Ascending aorta (tissue), 2 donors: ENCODE measurements around the gene VWC2L. TPM values are rescaled to one million over a fixed set of nuclear protein-coding genes. Genes with fewer than 3 reads are reported as not detected.

Experiments
- DNase-seq, 2 donors: peaks; one replicate each; pipeline ENCODE4 v3.0.0-alpha.2; 2019; ENCODE audit warnings: low spot score in 2 of 2
- H3K27ac ChIP-seq, 2 donors: fragments of 200-600 bp; sonication (generic); one replicate each; pipeline ENCODE4 v1.5.1; 2016 to 2017; ENCODE audit warnings: mild to moderate bottlenecking in 1 of 2
- H3K27me3 ChIP-seq: fragments of 200-600 bp; sonication (generic); one replicate; pipeline ENCODE4 v1.5.1; 2017
- H3K36me3 ChIP-seq, 2 donors: fragments of 200-600 bp; sonication (generic); one replicate each; pipeline ENCODE4 v1.5.1; 2016
- H3K4me1 ChIP-seq, 2 donors: fragments of 200-600 bp; sonication (generic); one replicate each; pipeline ENCODE4 v1.5.1; 2016 to 2017; ENCODE audit warnings: mild to moderate bottlenecking in 1 of 2
- H3K4me3 ChIP-seq, 2 donors: fragments of 200-600 bp; sonication (generic); one replicate each; pipeline ENCODE4 v1.5.1; 2016 to 2017; ENCODE audit warnings: mild to moderate bottlenecking in 1 of 2
- H3K9me3 ChIP-seq, 2 donors: fragments of 200-600 bp; sonication (generic); one replicate each; pipeline ENCODE4 v1.5.1; 2016
- intact Hi-C: fragments of 100-400 bp; cut with DNase I; formaldehyde crosslinking; loops from one replicate; pipeline ENCODE4 v1.15.1; 2023
- total RNA-seq: library from RNA; depleted of rRNA; stranded (reverse); fragments of >200 nt; gene quantifications from one replicate; pipeline ENCODE4 v1.1.0, GENCODE V29; 2016
- TF ChIP-seq, protein P1 (sequence below), 3 experiments: fragments of 200-600 bp in 2 of 3; fragments of 450-650 bp in 1 of 3; sonication (generic) in 2 of 3; IDR thresholded peaks; one replicate each; pipeline ENCODE4 v1.5.1; 2016 to 2019; ENCODE audit warnings: antibody characterized with exemption in 3 of 3, mild to moderate bottlenecking in 1 of 3, moderate library complexity in 1 of 3

Gene VWC2L
- total RNA-seq, 1 donor from 2014 or later = not detected

DNA sequence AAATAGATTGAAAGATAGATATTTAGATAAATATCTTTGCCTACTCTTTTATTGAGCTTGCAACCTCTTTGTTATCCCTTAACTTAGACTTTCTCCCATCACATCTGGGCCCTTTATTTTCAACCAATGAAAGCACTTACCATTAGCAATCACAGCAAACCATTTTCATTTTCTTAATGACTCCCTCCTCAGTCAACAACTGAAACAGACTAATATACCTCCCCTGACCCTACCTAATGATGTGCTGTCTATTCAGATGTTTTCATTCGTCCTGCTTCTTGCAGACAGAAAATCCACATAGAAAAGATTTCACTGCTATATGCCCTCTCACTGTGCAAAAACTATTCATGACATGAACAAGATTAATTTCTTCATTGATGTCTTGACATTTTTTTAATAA lies 154.4 kb downstream of the VWC2L start:
- no peak overlapping the region for H3K27ac ChIP-seq
- DNase-seq = no peak
- TF ChIP-seq, protein P1, sequence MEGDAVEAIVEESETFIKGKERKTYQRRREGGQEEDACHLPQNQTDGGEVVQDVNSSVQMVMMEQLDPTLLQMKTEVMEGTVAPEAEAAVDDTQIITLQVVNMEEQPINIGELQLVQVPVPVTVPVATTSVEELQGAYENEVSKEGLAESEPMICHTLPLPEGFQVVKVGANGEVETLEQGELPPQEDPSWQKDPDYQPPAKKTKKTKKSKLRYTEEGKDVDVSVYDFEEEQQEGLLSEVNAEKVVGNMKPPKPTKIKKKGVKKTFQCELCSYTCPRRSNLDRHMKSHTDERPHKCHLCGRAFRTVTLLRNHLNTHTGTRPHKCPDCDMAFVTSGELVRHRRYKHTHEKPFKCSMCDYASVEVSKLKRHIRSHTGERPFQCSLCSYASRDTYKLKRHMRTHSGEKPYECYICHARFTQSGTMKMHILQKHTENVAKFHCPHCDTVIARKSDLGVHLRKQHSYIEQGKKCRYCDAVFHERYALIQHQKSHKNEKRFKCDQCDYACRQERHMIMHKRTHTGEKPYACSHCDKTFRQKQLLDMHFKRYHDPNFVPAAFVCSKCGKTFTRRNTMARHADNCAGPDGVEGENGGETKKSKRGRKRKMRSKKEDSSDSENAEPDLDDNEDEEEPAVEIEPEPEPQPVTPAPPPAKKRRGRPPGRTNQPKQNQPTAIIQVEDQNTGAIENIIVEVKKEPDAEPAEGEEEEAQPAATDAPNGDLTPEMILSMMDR (IDR thresholded peaks at IDR 0.05) = no peak
- no peaks in the 10 kb centered on the region for H3K36me3 ChIP-seq
- no peaks in the 10 kb centered on the region for H3K9me3 ChIP-seq
- H3K4me3 ChIP-seq = no peak overlapping the region
- no peaks in the 10 kb centered on the region for H3K27me3 ChIP-seq
- H3K4me1 ChIP-seq = no peaks in the 10 kb centered on the region
- intact Hi-C loops = no loop called here

DNA sequence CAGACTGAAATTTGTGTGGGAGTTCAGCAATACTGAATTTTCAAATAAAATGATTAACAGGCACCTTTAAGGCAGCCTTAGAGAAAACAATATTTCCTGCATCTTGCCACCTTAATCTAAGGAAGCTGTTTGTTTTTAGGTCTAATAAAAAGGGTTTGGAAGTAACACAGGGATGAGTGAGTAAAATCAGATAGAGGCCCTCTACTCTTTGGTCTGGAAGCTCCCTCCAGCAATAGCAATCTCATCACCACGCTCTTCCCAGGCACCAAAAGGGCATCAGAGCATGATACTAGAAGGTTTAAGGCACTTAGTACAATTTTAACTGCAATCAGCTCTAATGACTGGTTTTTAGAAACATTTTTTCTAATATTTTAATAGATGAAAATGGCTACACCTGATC lies 155.6 kb downstream of the VWC2L start:
- Histone ChIP-seq H3K27ac (no peak overlapping the region), H3K36me3 (no peaks in the 10 kb centered on the region)
- intact Hi-C loops = no loop called here

DNA sequence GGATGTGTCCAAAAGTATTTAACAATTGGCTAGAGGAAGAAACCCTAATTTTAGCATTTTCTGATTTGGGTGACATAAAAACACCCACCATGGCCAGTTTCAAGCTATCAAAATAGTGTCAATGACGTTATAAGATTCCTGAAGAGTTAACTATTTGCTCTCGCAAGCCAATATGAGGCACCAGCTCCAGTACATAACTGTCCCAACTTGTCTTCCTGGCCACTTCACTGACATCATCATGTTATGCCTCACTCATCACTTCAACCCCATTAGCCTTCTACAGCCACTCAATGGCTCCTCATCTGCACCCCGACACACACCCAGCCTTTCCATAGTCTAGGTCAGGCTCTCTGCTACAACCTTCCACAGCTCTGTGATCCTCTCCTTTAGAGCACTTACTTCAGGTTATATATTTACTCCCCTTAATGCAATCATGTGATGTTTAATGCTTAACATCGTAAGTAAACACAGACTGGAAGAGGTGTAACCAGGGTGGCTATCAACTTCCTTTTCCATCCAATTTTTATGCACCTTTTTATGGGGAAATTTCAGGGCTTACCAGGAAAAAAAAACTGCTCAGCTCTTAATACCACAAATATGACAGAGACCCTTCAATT lies 158.7 kb downstream of the VWC2L start:
- no peaks in the 10 kb centered on the region for H3K27me3 ChIP-seq
- H3K4me3 ChIP-seq = no peak overlapping the region
- no peak overlapping the region for H3K27ac ChIP-seq
- H3K36me3 ChIP-seq = no peaks in the 10 kb centered on the region
- H3K9me3 ChIP-seq = no peaks in the 10 kb centered on the region
- no peak for DNase-seq
- H3K4me1 ChIP-seq = no peaks in the 10 kb centered on the region
- intact Hi-C loops = no loop called here
- TF ChIP-seq, protein P1 (IDR thresholded peaks at IDR 0.05) = no peak

More for the DNA sequence above, 155.6 kb downstream of the VWC2L start:
- TF ChIP-seq, protein P1 (IDR thresholded peaks at IDR 0.05) = no peak
- no peak for DNase-seq
- Histone ChIP-seq H3K4me1 (no peaks in the 10 kb centered on the region), H3K4me3 (no peak overlapping the region), H3K27me3 (no peaks in the 10 kb centered on the region), H3K9me3 (no peaks in the 10 kb centered on the region)

DNA sequence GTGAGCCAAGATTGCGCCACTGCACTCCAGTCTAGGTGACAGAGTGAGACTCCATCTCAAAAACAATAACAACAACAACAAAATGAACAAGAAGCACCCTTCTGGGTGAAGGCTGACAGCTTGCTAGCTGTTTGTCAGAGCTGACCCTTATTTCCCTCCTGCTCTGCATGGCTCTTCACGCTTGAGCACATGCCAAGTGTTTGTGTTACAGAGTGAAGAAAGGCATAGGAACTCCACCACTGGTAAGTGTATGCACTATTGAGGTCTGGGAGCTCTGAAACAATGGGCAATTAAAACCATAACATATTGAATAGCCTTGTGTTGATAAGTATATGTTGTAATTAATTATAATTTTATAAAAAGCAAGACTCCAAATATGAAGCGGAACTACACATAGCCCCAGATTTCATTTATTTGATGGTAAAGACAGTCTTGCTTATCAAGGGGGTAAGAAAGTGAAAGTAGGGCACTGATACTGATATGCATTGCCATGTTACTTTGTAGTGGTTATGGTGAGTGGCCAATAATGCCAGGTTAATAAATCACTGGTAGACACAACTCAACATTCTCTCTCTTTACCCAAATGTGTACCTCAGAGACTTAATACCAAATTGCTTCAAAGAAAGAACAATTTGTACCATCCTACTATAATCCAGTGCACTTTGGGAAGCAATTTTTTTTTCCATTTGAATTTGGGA lies 163.4 kb downstream of the VWC2L start:
- H3K4me3 ChIP-seq = no peak overlapping the region
- H3K27me3 ChIP-seq = no peaks in the 10 kb centered on the region
- H3K36me3 ChIP-seq = no peaks in the 10 kb centered on the region
- DNase-seq = no peak
- TF ChIP-seq, protein P1 (IDR thresholded peaks at IDR 0.05) = no peak
- H3K27ac ChIP-seq = no peak overlapping the region
- intact Hi-C loops = no loop called here
- peaks cover 0 to 6% of the 10 kb centered on the region in 2 donors for H3K4me1 ChIP-seq
- no peaks in the 10 kb centered on the region for H3K9me3 ChIP-seq

DNA sequence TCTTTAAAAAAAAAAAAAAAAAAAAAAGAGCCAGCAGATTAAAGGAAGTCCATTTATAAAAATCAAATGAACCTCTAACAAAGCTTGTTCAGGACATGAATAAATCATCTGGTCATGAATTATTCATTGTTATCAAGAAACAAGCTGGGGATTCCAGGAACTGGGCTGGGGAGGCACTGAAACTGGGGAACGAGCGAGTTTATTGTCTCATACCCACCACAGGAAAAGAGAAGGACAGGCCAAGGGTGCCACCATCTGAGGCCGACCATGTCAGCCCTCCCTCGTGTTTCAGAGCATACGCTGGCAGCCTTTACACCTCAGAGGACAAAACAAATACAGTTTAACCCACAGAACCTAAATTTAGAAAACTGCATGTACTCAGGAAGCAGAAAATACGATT lies 164.2 kb downstream of the VWC2L start:
- Histone ChIP-seq H3K4me3 (no peak overlapping the region), H3K27ac (no peak overlapping the region), H3K27me3 (no peaks in the 10 kb centered on the region), H3K4me1 (peaks cover 0 to 6% of the 10 kb centered on the region in 2 donors), H3K36me3 (no peaks in the 10 kb centered on the region), H3K9me3 (no peaks in the 10 kb centered on the region)
- intact Hi-C loops = no loop called here
- TF ChIP-seq, protein P1 (IDR thresholded peaks at IDR 0.05) = no peak
- DNase-seq = no peak
